Non-pigmented ciliary epithelial cell (primary cell): ENCODE measurements around the gene ERP29.
"Not testable (repeated sequence)": the region's sequence is repeated elsewhere in the genome, so short reads cannot be mapped to it uniquely, and the experiment has no call there.

Experiments
- DNase-seq: peaks from one replicate; pipeline ENCODE4 v3.0.0-alpha.2; 2010; ENCODE audit warnings: low read depth

The ERP29 gene

DNA sequence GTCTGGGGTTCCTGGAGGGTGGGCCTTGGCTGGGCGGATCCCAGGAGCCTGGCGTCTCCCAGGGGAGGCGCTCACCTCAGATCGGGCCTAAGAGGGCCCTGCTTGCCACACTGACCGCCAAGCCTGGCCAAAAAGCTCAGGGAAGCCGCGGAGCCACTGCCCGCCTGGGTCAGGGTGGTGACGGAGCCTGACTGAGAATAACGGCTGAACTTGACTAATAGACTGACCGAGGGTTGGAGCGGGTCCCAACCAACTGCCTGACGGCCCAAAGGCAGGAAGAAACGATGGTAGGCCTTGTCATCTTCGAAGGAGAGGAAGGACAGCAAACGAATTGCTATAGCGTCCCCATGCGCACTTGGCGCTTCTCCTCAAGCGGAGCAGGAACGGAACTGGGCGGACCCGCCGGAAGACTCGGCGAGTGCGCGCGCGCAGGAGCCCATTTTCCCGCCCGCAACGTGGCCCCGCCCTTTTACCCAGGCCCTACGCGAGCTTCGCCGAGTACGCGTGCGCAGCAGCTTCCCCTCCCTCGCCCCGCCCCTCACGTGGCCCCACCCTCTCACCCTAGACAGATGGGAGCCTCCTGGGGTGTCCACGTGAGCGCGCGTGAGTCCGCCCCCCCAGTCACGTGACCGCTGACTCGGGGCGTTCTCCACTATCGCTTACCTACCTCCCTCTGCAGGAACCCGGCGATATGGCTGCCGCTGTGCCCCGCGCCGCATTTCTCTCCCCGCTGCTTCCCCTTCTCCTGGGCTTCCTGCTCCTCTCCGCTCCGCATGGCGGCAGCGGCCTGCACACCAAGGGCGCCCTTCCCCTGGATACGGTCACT lies at the start of gene ERP29, which contains the start of gene TMEM116:
Gene ERP29 (plus strand): TSS at position 652 of the 826 bp plus-strand sequence. CDS start 40 bp downstream, at position 692.
Gene TMEM116 (minus strand): TSS at position 391 of the 826 bp plus-strand sequence. CDS start 7,895 bp downstream, outside the sequence.
- DNase-seq = peak; percentile 90

DNA sequence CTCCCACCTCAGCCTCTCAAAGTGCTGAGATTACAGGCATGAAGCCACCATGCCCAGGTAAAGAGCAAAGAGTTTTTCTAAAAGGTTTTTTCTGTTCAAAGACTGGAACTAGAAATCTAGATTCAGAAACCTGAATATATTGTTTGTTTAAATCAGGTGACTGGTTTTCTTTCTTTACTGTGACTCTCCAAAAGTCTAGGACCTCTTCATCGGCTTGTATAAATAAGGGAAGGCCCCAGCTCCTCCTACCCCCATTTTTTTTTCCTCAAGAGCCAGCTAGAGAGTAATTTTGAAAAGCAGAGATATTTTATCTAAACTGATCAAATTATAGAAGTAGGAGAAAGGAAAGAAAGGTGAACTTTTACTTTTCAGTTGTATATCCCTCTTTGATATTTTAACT lies 48.3 kb upstream of the ERP29 start:
- no peak for DNase-seq

GRCh38 chr12:111971800-111972199 lies 41.4 kb upstream of the ERP29 start:
- DNase-seq = no peak

GRCh38 chr12:111975161-111975931 lies 37.9 kb upstream of the ERP29 start:
- no peak for DNase-seq

DNA sequence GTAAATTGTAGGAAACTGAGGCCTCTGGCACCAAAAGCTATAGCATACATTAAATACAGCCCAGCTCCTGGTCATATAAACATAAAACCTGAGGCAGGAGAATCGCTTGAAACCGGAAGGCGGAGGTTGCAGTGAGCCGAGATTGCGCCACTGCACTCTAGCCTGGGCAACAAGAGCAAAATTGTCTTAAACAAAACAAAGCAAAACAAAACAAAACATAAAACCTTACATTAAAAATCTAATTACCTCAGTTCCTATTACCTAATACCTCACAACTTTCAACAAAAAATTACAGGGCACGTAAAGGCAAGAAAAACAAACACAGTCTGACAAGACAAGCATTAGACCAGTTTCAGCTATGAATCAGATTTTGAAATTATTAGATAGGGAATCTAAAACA lies 36.9 kb upstream of the ERP29 start:
- DNase-seq = no peak

GRCh38 chr12:111976860-111977259 lies 36.4 kb upstream of the ERP29 start:
- DNase-seq = no peak

- no peak for DNase-seq
Measured at GRCh38 chr12:111978545-111978944, 34.7 kb upstream of the ERP29 start.

DNA sequence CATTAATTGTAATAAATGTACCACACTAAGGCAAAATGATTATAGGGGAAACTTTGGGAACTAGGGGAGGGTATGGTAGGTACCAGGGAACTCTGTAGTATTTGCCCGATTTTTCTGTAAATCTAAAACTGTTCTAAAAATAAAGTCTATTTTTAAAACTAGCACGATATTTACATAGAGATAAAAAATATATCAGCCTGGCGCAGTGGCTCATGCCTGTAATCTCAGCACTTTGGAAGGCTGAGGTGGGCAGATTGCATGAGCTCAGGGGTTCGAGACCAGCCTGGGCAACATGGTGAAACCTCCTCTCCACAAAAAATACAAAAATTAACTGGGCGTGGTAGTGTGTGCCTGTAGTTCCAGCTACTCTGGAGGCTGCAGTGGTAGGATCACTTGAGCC lies 32.6 kb upstream of the ERP29 start:
- no peak for DNase-seq

- no peak for DNase-seq
Measured at GRCh38 chr12:111981987-111982386, 31.2 kb upstream of the ERP29 start.

DNA sequence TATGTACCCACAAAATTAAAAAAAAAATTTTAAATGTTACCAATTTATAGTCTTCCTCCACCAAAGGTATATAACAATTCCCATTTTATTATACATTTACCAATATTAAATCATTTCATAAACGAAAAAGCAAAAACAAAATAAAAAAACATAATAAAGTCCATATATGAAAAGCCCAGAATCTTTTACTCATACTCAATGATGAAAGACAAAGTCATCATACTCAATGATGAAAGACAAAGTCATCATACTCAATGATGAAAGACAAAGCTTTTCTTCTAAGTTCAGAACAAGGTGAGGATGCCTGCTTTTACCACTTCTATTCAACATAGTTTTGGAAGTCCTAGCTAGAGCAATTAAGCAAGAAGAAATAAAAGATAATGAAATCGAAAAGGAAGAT lies 28.4 kb upstream of the ERP29 start:
- DNase-seq = no peak

GRCh38 chr12:111991535-111991934 lies 21.7 kb upstream of the ERP29 start:
- DNase-seq = no peak

DNA sequence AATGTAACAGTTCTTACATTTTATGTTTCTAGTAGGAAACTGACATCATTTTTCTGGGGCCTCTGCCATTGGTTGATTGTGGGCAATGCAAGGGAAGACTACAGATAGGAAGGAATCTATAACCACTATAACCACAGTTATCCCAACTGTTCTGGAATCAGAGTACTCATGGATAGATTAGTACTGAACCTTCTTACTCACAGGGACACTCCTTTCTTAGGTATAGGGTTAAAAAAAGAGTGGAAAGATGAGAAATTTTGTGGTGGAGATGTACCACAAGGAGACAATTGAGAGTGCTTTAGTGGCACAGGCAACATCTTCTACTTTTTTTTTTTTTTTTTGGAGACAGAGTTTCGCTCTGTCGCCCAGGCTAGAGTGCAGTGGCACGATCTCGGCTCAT lies 21.3 kb upstream of the ERP29 start:
- DNase-seq = no peak

GRCh38 chr12:111992464-111992863 lies 20.8 kb upstream of the ERP29 start:
- no peak for DNase-seq

GRCh38 chr12:111993292-111994150 lies 19.7 kb upstream of the ERP29 start:
- no peak for DNase-seq

DNA sequence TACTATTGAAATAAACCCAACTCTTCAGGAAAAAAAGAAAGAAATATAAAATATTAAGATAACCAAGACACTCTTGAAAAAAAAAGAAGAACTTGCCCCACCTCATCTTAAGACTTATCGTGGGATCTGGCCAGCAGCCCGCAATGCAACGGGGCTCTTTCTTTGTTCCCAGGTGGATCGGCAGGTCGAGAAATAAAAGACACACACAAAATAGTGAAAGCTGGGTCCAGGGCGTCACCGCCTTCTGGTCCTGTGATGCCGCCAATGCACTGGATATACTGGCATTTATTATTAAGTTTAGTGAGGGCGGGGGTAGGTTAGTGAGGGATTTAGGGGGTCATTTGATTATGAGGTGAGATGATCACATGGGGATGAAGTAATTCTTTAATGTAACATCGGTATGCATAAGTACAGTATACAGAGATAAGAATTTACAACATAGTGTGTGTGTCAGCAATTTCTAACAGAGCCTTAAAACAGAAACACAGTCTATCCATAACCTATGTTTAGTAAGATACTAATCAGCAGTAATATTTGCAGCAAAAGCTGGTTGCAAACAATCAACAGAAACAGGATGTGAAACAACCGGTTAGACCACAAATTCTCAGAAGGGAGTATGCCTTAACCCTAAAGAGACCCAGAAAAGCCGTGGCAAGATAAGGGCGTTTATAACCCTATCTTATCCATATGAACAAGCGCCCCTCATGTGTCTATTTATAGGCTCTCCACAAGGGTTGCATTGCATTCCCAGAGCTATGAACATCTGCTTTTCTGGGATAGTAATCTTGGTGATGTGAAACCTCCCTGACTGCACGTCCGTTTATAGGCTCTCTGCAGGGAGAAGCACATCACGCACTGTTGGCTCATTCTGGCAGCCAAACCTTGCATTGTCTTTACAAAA lies 18.8 kb upstream of the ERP29 start:
- not testable (repeated sequence) for DNase-seq

DNA sequence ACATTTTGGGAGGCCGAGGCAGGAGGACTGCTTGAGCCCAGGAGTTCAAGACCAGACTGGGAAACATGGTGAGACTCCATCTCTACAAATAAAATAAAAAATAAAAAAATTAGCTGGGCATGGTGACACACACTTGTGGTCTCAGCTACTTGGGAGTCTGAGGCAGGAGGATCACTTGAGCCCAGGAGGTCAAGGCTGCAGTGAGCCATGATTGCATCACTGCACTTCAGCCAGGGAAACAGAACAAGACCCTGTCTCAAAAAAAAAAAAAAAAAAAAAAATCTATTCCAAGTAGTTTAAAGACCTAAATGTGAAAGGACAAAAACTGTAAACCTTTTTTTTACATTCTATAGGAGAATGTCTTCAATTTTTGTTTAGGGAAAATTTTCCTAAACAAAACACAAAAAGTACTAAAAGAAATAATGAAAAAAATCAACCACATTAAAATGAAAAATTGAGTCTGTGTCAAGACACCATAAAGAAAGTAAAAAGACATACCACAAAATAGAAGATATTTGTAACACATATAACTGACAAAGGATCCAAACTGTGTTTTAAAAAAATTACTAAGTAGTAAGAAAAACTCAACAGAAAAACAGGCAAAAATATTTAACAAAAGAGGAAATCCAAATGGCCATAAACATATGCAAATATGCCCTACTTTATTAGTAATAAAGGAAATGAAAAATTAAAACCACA lies 17.3 kb upstream of the ERP29 start:
- no peak for DNase-seq

DNA sequence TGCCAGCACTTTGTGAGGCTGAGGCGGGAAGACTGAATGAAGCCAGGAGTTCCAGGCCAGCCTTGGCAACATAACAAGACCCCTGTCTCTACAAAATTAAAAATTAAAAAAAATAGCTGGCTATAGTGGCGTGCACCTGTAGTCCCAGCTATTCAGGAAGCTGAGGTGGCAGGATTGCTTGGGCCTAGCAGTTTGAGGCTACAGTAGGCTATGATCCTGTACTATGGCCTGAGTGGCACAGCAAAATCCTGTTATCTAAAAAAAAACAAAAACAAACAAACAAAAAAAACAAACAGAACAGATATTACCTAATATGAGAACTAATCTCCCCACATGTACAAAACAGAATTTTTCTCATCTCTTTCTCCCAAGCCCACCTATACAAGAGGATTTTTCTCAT lies 15.9 kb upstream of the ERP29 start:
- DNase-seq = no peak

DNA sequence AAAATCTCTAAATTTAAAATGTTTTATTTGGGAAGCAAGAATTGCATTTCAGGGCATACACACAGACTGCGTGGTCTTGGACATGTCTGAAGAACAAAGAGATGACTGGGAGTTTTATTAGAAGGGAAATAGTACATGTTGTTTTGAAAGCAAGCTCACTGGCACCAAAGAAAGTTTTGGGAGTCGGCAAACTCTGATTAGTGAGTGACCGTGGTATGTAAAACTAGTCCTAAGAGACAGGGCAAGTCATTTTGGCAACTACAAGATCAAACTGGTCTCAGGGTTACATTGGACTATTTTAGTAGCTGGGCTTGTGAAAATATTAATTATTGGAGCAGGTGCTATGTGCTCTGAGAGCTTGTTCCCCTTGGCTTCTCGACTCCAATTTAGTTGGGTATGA lies 15.2 kb upstream of the ERP29 start:
- no peak for DNase-seq

DNA sequence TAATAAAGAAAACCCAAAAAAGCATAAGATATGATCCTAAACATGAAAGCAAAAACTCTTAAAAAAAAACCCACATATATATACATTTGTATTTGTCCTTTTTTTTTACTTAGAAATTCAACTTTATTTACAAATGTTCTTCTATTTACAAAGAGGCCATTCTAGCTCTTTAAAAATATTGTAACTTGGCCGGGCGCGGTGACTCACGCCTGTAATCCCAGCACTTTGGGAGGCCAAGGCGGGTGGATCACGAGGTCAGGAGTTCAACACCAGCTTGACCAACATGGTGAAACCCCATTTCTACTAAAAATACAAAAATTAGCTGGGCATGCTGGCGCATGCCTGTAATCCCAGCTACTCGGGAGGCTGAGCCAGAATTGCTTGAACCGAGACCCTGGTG lies 14.1 kb upstream of the ERP29 start:
- not testable (repeated sequence) for DNase-seq

- DNase-seq = no peak
Measured at GRCh38 chr12:112000820-112001219, 12.4 kb upstream of the ERP29 start.

- DNase-seq = no peak
Measured at GRCh38 chr12:112001576-112001975, 11.7 kb upstream of the ERP29 start.
